Esophagus muscularis mucosa (tissue), 4 donors: ENCODE data around the gene MAD1L1. TPM values are rescaled to one million over a fixed set of nuclear protein-coding genes. Genes with fewer than 3 reads are reported as not detected.

ENCODE experiments used
- DNase-seq: peaks from one replicate; pipeline ENCODE4 v3.0.0-alpha.2; 2017; ENCODE audit errors: extremely low spot score
- H3K27ac ChIP-seq, 4 donors: fragments of 200-600 bp; sonication (generic); replicated peaks in 1 of 4; 1 replicate in 3 of 4; 2 replicates in 1 of 4; pipeline ENCODE4 v1.5.1; 2016 to 2019; ENCODE audit warnings: mild to moderate bottlenecking in 1 of 4
- H3K27me3 ChIP-seq, 4 donors: fragments of 200-600 bp; sonication (generic); one replicate each; pipeline versions ENCODE4 v1.5.1 to v1.6.0; 2016 to 2019
- H3K36me3 ChIP-seq, 4 donors: fragments of 200-600 bp; sonication (generic); one replicate each; pipeline ENCODE4 v1.5.1; 2016 to 2019
- H3K4me1 ChIP-seq, 4 donors: fragments of 200-600 bp; sonication (generic); one replicate each; pipeline ENCODE4 v1.5.1; 2016 to 2019
- H3K4me3 ChIP-seq, 4 donors: fragments of 200-600 bp; sonication (generic); 1 replicate in 2 of 4; 2 replicates in 2 of 4; pipeline ENCODE4 v1.5.1; 2016 to 2019; ENCODE audit warnings: mild to moderate bottlenecking in 4 of 4, moderate library complexity in 1 of 4
- H3K9me3 ChIP-seq, 4 donors: fragments of 200-600 bp; sonication (generic); 1 replicate in 3 of 4; 2 replicates in 1 of 4; pipeline ENCODE4 v1.5.1; 2016 to 2019
- CTCF ChIP-seq, 3 experiments: fragments of 200-600 bp in 2 of 3; fragments of 450-650 bp in 1 of 3; sonication (generic) in 2 of 3; IDR thresholded peaks; one replicate each; pipeline ENCODE4 v1.5.1; 2017 to 2019; ENCODE audit warnings: antibody characterized with exemption in 3 of 3, mild to moderate bottlenecking in 2 of 3, moderate library complexity in 1 of 3
- EP300 ChIP-seq: sonication (generic); formaldehyde crosslinking; IDR thresholded peaks from one replicate; pipeline ENCODE4 v1.6.1; 2017; ENCODE audit warnings: antibody characterized with exemption
- POLR2A ChIP-seq: fragments of 450-650 bp; IDR thresholded peaks from one replicate; pipeline ENCODE4 v1.6.1; 2017; ENCODE audit warnings: antibody characterized with exemption, moderate library complexity, mild to moderate bottlenecking, low read depth
- POLR2AphosphoS5 ChIP-seq, 2 donors: sonication (generic); formaldehyde crosslinking; IDR thresholded peaks; one replicate each; pipeline ENCODE4 v1.6.1; 2017; ENCODE audit warnings: antibody characterized with exemption in 2 of 2
- WGBS: methylation state at CpG from one replicate; pipeline ENCODE4 v1.1.5; 2018; 5-methylcytosine and 5-hydroxymethylcytosine counted together
- intact Hi-C: fragments of 100-400 bp; cut with DNase I; formaldehyde crosslinking; loops from one replicate; pipeline ENCODE4 v1.15.1; 2023
- total RNA-seq, 4 donors: library from RNA; depleted of rRNA; stranded (reverse); fragments of >200 nt; gene quantifications; one replicate each; pipeline versions ENCODE4 v1.1.0 to v1.2.1, GENCODE V29; 2016

The MAD1L1 gene
- total RNA-seq, 4 donors from 2014 or later: 22.2 to 33.1 (median 29.5) TPM

- H3K27me3 ChIP-seq: no peaks in the 10 kb centered on the region
- WGBS: 96% methylated on average over 17 of the region's 33 CpGs
- no peak for TF ChIP-seq EP300
- TF ChIP-seq POLR2AphosphoS5 (IDR thresholded peaks at IDR 0.05): no peak
- H3K9me3 ChIP-seq: no peaks in the 10 kb centered on the region
- peaks cover 0 to 28% (median 8%) of the 10 kb centered on the region in 4 donors for H3K36me3 ChIP-seq
- DNase-seq: no peak
- H3K27ac ChIP-seq: no peak overlapping the region
- H3K4me3 ChIP-seq: no peak overlapping the region
- H3K4me1 ChIP-seq: no peaks in the 10 kb centered on the region
- intact Hi-C loops: no loop called here
Observed at GRCh38 chr7:2001601-2002442, 230.9 kb downstream of the MAD1L1 start.

- intact Hi-C loops: no loop called here
- no peaks in the 10 kb centered on the region for H3K4me1 ChIP-seq
- no peak overlapping the region for H3K27ac ChIP-seq
- H3K27me3 ChIP-seq: no peaks in the 10 kb centered on the region
- peaks cover 0 to 28% (median 8%) of the 10 kb centered on the region in 4 donors for H3K36me3 ChIP-seq
- 96% methylated on average over 5 of the region's 25 CpGs for WGBS
- no peaks in the 10 kb centered on the region for H3K9me3 ChIP-seq
- TF ChIP-seq CTCF (IDR thresholded peaks at IDR 0.05) (no peak), POLR2AphosphoS5 (IDR thresholded peaks at IDR 0.05) (no peak), POLR2A (no peak), EP300 (no peak)
- H3K4me3 ChIP-seq: no peak overlapping the region
- no peak for DNase-seq
Observed at GRCh38 chr7:2000746-2001321, 231.9 kb downstream of the MAD1L1 start.

- intact Hi-C loops: no loop called here
- Histone ChIP-seq H3K9me3 (no peaks in the 10 kb centered on the region), H3K4me1 (no peaks in the 10 kb centered on the region), H3K4me3 (no peak overlapping the region), H3K27ac (no peak overlapping the region), H3K27me3 (no peaks in the 10 kb centered on the region), H3K36me3 (peaks cover 0 to 28% (median 8%) of the 10 kb centered on the region in 4 donors)
- WGBS: 97% methylated on average over 27 of the region's 27 CpGs
- no peak for DNase-seq
- TF ChIP-seq EP300 (no peak), POLR2A (no peak), CTCF (IDR thresholded peaks at IDR 0.05) (no peak), POLR2AphosphoS5 (IDR thresholded peaks at IDR 0.05) (no peak)
Observed at GRCh38 chr7:2000153-2000687, 232.5 kb downstream of the MAD1L1 start.

- DNase-seq: no peak
- Histone ChIP-seq H3K4me1 (no peaks in the 10 kb centered on the region), H3K4me3 (no peak overlapping the region), H3K36me3 (peaks cover 0 to 22% (median 7%) of the 10 kb centered on the region in 4 donors), H3K27ac (no peak overlapping the region), H3K27me3 (no peaks in the 10 kb centered on the region), H3K9me3 (no peaks in the 10 kb centered on the region)
- WGBS: 95% methylated on average over 19 of the region's 21 CpGs
- intact Hi-C loops: no loop called here
- no peak for TF ChIP-seq POLR2AphosphoS5 (IDR thresholded peaks at IDR 0.05)
- TF ChIP-seq EP300: no peak
- no peak for TF ChIP-seq POLR2A
- no peak for TF ChIP-seq CTCF (IDR thresholded peaks at IDR 0.05)
Observed at GRCh38 chr7:1999278-1999984, 233.3 kb downstream of the MAD1L1 start.

- DNase-seq: no peak
- peaks cover 0 to 14% (median 3%) of the 10 kb centered on the region in 4 donors for H3K36me3 ChIP-seq
- H3K9me3 ChIP-seq: no peaks in the 10 kb centered on the region
- WGBS: 93% methylated on average over 6 of the region's 10 CpGs
- H3K4me3 ChIP-seq: no peak overlapping the region
- no peak overlapping the region for H3K27ac ChIP-seq
- H3K4me1 ChIP-seq: peaks cover 0 to 9% (median 3%) of the 10 kb centered on the region in 4 donors
- H3K27me3 ChIP-seq: no peaks in the 10 kb centered on the region
- no peak for TF ChIP-seq POLR2A
- no peak for TF ChIP-seq POLR2AphosphoS5 (IDR thresholded peaks at IDR 0.05)
- TF ChIP-seq EP300: no peak
- no peak for TF ChIP-seq CTCF (IDR thresholded peaks at IDR 0.05)
- intact Hi-C loops: no loop called here
Observed at GRCh38 chr7:1998146-1998545, 234.6 kb downstream of the MAD1L1 start.
